ENCODE results near the gene KLRC4. TPM values are rescaled to one million over a fixed set of nuclear protein-coding genes. Genes with fewer than 3 reads are reported as not detected.
"Not testable (repeated sequence)": the region's sequence is repeated elsewhere in the genome, so short reads cannot be mapped to it uniquely, and the experiment has no call there.

Gene KLRC4
- total and polyA plus RNA-seq, 2 donors = 0.23 to 0.37 TPM

DNA sequence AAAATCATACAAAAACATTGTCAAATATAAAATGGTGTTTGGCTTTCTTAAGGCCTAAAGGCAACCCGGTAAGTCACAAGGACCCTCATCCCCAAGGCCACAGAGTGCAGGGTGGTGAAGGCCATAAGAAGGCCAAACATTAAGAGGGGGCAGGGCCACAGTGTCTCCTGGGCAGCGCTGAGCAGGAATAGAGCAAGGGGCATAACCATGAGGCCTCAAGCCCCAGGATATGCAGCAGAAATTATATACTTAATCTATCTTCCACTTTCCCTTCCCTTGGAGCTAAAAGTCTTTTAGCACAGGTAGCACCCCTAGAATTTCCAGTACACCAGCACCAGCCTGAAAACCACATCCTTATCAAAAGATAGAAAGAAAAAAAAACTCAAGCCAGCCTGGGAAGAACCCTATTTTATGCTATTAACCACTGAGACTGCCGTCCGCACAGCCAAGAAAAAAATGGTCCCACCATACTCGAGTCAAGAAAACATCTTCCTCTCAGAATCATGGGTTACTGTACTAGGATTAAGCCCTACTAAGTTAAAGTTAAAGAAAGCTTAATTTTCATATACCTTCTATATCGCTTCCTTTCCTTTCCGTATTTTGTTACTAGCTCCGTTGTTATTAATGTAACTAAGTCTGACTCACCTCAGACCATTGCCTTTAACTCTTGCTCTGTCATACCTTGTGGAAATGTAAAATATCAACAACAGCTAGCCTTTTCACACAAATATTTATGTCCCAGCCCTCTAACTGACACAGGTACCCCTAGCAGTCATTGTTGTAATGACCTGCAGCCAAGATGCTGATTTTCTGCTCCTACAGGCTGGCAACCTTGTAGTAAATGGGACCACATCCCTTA lies 39.8 kb downstream of the KLRC4 start:
- no peaks in the 10 kb centered on the region for H3K36me3 ChIP-seq (ENCODE audit: insufficient read depth)
- H3K4me1 ChIP-seq (ENCODE audit: insufficient read depth) = peaks cover 4% of the 10 kb centered on the region
- 87% methylated on average over 8 of the region's 8 CpGs for WGBS
- no peak overlapping the region for H3K4me3 ChIP-seq (ENCODE audit: low read depth, low read length)
- H3K27ac ChIP-seq (ENCODE audit: low read depth) = peak overlapping the region; percentile 88
- no peak for DNase-seq (ENCODE audit: extremely low spot score)

DNA sequence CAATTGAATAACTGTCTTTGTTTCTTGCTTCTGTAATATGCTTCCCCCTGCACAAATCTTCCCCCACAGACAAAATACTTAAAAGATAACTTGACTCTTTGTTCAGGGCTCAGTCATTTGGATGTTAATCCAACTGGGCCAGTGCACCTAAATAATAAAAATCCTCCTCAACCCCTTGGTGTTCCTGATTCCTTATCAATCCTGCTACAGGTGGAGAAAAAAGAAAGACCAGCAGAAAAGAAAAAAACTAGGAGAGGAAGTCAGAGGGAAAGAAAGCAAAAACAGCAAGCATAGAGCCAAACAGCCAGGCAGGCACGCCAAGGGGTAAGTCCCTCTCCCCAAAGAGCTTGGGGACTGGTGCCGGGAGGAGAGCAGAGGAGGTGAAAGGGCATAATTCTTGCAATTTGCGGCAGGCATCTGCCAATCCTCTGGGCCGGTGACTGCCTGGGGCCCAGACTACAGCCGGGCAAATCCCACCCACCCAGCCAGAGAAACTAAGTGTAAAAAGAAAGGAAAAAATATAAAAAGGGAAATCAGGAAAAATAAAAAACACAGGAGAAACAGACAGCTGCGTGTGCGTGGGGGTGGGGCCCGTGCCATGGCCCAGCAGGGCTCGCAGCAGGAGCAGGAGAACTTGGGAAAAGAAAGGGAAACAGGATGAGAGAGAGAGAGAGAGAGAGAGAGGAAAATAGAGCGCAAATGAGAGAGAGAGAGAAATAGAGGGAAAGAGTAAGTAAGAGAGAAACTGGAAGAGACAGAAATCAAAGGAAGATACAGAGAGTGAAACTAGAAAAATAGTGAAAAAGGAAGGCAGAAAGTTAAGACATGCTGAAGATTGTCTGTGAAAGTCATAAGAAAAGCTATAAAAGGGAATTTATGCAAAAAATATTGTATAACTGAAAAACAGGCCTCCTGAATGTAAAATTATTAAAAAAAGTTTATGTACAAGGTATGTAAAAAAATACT lies 41.1 kb downstream of the KLRC4 start:
- Histone ChIP-seq H3K4me1 (ENCODE audit: insufficient read depth) (peaks cover 4% of the 10 kb centered on the region), H3K36me3 (ENCODE audit: insufficient read depth) (no peaks in the 10 kb centered on the region), H3K4me3 (ENCODE audit: low read depth, low read length) (no peak overlapping the region), H3K27ac (ENCODE audit: low read depth) (no peak overlapping the region)
- DNase-seq (ENCODE audit: extremely low spot score) = no peak
- WGBS = 54% methylated on average over 10 of the region's 10 CpGs

DNA sequence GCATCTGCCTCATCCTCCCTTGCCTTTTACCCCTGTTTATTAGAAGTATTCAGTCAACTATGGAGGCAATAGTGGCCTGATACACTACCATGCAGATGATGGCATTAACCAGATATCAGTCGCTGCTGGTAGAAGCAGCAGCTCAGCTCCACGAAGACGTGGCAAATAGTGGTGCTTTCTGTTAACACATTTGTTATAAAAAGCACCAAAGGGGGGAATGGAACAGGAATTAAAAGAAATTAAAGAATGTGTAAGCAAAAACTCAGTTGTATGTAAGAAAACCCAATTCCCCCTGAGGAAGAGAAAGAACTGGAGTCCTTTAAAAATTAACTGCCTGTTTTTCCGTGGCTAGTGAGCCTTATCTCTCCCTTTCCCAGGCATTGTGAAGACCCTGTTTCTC lies 41.8 kb downstream of the KLRC4 start:
- not testable (repeated sequence) for H3K4me3 ChIP-seq (ENCODE audit: low read depth, low read length); DNase-seq (ENCODE audit: extremely low spot score); H3K36me3 ChIP-seq (ENCODE audit: insufficient read depth); H3K4me1 ChIP-seq (ENCODE audit: insufficient read depth); H3K27ac ChIP-seq (ENCODE audit: low read depth)
- 77% methylated on average over 4 of the region's 4 CpGs for WGBS

DNA sequence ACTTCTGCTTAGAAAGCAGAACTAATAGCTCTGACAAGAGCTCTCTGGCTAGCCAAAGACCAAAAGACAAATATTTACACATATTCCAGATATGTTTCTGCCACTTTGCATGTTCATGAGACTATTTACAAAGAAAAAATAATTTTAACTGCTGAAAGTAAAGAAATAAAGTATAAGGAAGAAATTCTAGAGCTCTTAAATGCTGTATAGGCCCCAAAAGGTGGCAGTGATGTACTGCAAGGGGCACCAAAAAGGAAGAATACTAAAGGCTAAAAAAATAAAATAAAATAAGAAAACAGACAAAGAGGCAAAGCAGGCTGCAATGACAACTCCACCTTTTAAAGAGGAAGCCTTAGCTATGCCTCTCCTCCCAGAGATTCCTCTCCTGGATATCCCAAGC lies 42.7 kb downstream of the KLRC4 start:
- Histone ChIP-seq H3K4me3 (ENCODE audit: low read depth, low read length) (no peak overlapping the region), H3K27ac (ENCODE audit: low read depth) (peak overlapping the region; percentile 53), H3K36me3 (ENCODE audit: insufficient read depth) (no peaks in the 10 kb centered on the region), H3K4me1 (ENCODE audit: insufficient read depth) (no peaks in the 10 kb centered on the region)
- DNase-seq (ENCODE audit: extremely low spot score) = no peak

DNA sequence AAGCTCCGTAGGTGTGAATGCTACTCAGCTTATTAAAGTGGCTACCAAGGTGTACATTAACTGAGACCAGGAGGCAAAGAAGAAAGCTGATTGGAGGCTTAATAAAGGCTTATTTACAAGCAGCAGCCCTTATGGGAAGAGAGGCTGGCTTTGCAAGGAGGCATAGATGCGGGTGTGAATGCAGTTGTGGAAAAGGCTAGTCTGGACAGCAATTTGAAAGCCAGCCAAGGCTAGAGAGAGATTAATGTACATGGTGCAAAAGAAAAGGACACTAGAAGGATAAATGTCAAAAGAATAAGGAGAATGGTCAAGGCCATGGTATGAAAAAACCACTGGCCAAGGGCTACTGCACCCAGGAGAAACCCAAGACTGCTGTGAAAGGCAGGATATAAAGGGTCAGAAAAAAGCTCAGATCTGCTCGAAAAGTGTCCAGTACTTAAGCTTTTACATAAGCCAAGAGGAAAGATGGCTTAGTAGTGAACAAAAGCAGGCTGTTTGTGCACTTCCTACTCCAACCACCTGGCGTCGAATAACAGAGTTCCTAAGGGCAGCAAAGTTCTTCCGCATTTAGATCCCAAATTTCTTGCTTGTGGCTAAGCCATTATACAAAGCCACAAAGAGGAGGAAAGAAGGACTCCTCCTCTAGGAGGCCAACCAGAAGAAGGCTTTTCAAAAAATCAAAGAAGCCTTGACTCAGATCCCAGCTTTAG lies 43.7 kb downstream of the KLRC4 start:
- no peak for DNase-seq (ENCODE audit: extremely low spot score)
- WGBS = 19% methylated on average over 6 of the region's 6 CpGs

DNA sequence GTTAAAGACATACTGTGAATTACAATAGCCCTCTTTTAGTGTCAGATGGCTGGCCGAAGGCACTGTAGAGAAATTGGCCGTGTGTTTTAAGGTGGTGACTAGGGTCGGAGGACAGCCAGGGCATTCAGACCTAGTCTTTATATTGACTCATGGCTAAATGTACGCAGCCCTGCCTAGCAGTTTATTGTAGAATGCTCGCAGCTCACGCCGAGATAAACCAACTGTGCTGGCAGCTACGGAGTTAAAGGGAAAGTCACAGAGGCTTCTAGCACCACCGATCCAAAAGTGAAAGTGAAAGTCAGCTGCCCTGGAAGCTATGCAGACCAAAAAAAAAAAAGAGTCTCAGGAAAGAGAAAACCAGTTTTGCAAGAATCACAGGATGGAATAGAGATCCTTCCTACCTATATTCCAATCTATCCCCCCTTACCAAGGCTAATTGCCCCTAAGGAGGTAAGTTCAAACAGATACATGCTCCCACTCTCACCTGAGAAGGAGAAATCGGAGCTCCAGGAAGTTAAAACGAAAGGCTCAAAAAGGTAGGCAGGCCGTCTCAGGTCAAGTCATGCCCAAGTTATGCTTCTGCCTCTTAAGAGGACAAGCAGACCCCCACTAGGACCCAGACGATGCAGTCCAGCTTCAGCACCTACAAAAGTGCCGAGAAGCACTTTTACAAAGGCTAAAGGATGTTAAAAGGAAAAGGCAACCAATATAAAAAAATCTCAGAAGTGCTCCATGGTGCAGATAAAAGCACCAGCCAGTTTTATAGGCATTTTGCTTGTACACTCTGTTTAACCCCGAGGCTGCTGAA lies 44.5 kb downstream of the KLRC4 start:
- H3K4me3 ChIP-seq (ENCODE audit: low read depth, low read length) = peak overlapping the region; percentile 49
- H3K27ac ChIP-seq (ENCODE audit: low read depth) = peak overlapping the region; percentile 94
- no peaks in the 10 kb centered on the region for H3K4me1 ChIP-seq (ENCODE audit: insufficient read depth)
- DNase-seq (ENCODE audit: extremely low spot score) = peak; percentile 91
- H3K36me3 ChIP-seq (ENCODE audit: insufficient read depth) = no peaks in the 10 kb centered on the region
- whole genome bisulfite sequencing = under 1% methylated on average over 15 of the region's 15 CpGs

More for the DNA sequence above, 43.7 kb downstream of the KLRC4 start:
- H3K4me3 ChIP-seq (ENCODE audit: low read depth, low read length) = peak overlapping the region; percentile 49
- no peaks in the 10 kb centered on the region for H3K36me3 ChIP-seq (ENCODE audit: insufficient read depth)
- H3K27ac ChIP-seq (ENCODE audit: low read depth) = peak overlapping the region; percentile 82
- no peaks in the 10 kb centered on the region for H3K4me1 ChIP-seq (ENCODE audit: insufficient read depth)

DNA sequence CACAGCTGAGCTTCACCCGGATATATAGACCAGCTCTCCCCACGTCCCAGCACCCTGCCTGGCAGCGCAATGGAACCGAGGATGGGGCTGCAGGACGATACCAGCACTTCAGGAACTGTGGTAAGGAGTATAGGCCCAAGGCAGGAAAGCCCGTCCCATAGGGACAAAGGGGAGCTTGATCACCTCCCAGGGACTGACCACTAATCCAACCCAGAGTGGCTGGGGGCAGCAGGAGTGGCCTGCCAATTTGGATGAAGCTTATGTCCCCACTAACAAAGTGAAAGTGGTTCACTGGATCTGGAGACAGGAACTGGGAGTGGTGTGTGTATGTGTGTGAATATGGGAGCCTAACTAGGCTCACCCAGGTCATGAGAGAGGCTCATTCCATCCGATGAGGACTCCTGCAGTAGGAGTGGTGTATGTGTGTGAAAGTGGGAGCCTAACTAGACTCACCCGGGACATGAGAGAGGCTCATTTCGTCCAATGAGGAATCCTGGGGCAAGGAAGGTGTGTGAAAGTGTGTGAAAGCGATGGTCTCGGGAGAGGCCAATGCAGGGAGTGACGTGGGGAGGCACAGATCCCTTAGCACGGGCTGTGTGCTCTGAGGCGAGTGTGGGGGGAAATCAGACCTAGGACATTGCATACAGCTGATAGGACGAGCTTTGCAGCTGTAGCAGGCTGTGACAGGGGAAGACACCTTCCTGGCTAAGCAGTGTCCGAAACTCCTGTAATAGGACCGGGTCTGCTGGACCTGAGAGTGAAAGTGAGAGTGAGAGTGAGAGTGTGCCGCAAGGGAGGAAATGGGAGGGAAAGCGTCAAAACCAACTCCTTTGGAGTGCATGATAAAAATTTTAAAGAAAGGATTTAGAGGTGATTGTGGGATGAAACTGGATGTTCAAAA lies 45.4 kb downstream of the KLRC4 start:
- H3K36me3 ChIP-seq (ENCODE audit: insufficient read depth) = no peaks in the 10 kb centered on the region
- no peaks in the 10 kb centered on the region for H3K4me1 ChIP-seq (ENCODE audit: insufficient read depth)
- 6% methylated on average over 19 of the region's 19 CpGs for WGBS
- H3K4me3 ChIP-seq (ENCODE audit: low read depth, low read length) = peak overlapping the region; percentile 49
- peak; percentile 74 for DNase-seq (ENCODE audit: extremely low spot score)
- peak overlapping the region; percentile 94 for H3K27ac ChIP-seq (ENCODE audit: low read depth)

DNA sequence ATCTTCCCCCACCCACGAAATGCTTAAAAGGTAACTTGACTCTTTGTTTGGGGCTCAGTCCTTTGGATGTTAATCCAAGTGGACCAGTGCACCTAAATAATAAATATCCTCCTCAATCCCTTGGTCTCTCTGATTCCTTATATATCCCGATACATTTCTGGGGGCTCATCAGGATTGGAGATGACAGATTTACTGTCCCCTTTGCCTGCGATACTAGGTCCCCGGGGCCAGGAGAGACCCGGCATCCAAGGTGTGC lies 46.0 kb downstream of the KLRC4 start:
- no peaks in the 10 kb centered on the region for H3K4me1 ChIP-seq (ENCODE audit: insufficient read depth)
- WGBS = 16% methylated on average over 5 of the region's 5 CpGs
- peak overlapping the region; percentile 49 for H3K4me3 ChIP-seq (ENCODE audit: low read depth, low read length)
- H3K36me3 ChIP-seq (ENCODE audit: insufficient read depth) = no peaks in the 10 kb centered on the region
- H3K27ac ChIP-seq (ENCODE audit: low read depth) = peak overlapping the region; percentile 94
- DNase-seq (ENCODE audit: extremely low spot score) = no peak

DNA sequence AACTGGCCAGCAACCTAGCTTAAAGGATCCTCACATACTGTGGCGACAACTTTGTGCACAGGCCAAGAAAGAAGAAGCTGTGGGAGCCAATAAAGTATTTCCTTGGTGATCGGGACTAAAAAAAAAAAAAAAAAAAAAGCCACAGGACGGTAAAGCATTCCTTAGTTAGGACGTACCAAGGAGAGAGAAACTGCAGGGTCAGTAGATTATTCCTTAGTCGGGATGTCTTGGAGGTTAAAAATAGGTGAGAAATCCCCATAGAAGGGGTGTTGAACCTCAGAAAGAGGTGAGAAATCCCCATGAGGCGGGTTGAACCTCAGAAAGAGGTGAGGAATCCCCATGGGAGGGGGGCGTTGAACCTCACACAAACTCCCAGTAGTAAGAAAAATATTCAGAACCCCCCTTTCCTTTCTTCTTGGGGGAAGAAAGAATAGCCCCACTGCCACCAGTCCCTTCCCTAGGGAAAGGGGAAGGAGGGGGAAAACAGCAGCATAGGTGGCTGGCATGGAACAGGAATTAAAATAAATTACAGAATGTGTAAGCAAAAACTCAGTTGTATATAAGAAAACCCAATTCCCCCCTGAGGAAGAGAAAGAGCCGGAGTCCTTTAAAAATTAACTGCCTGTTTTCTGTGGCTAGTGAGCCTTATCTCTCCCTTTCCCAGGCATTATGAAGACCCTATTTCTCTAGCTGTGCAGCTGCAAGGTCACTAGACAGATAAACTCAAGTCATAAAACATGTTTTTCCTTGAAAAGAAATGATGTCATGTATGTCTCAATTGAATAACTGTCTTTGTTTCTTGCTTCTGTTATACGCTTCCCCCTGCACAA lies 46.5 kb downstream of the KLRC4 start:
- Histone ChIP-seq H3K36me3 (ENCODE audit: insufficient read depth) (no peaks in the 10 kb centered on the region), H3K4me1 (ENCODE audit: insufficient read depth) (no peaks in the 10 kb centered on the region), H3K4me3 (ENCODE audit: low read depth, low read length) (peak overlapping the region; percentile 2), H3K27ac (ENCODE audit: low read depth) (peak overlapping the region; percentile 94)
- WGBS = 30% methylated on average over 9 of the region's 9 CpGs
- no peak for DNase-seq (ENCODE audit: extremely low spot score)

DNA sequence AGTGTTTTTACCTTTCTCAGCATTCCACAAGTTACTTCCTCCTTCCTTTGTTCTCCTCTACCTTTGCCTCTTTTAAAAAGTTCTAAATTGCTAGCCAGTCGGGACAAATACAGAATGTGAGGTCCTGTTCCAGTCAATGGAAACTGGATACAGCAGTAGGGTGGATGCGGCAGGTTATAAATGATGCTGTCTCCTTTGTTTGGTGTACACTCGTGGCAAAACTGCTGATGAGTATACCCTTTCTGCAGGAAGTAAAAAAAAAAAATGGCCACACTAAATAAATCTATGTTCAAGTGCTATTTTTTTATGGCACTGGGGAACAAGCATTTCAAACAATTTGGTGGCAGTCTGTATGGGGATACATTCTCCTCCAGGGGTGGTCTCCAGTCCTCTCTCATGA lies 47.2 kb downstream of the KLRC4 start:
- H3K27ac ChIP-seq (ENCODE audit: low read depth) = peak overlapping the region; percentile 67
- no peaks in the 10 kb centered on the region for H3K4me1 ChIP-seq (ENCODE audit: insufficient read depth)
- 62% methylated on average over 3 of the region's 3 CpGs for WGBS
- no peak for DNase-seq (ENCODE audit: extremely low spot score)
- no peak overlapping the region for H3K4me3 ChIP-seq (ENCODE audit: low read depth, low read length)
- no peaks in the 10 kb centered on the region for H3K36me3 ChIP-seq (ENCODE audit: insufficient read depth)

DNA sequence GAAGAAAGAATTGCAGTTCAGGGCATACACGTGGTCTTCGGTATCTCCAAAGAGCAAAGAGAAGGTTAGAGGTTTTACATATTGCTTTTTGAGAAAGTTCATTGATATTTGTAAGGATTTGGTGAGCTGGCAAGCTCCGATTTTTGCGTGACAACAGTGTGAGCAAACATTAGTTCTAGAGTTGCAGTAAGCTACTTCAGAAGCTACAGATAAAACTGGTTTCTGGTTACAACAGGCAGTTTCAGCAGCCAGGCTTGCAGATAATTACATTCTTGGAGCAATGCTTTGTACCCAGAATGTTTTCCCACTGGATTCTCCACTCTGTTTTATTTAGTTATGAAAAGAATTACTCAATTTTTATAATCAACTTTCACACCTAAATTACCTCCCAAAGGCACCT lies 47.9 kb downstream of the KLRC4 start:
- 64% methylated on average over 4 of the region's 4 CpGs for WGBS
- Histone ChIP-seq H3K4me1 (ENCODE audit: insufficient read depth) (no peaks in the 10 kb centered on the region), H3K4me3 (ENCODE audit: low read depth, low read length) (no peak overlapping the region), H3K36me3 (ENCODE audit: insufficient read depth) (no peaks in the 10 kb centered on the region), H3K27ac (ENCODE audit: low read depth) (no peak overlapping the region)
- no peak for DNase-seq (ENCODE audit: extremely low spot score)

All from urinary bladder (tissue), 4 donors.